Loucy (cell line): ENCODE measurements around the gene RPF1.
A peak's percentile ranks its signal among the peaks of the same experiment; 100 is the strongest.

Source experiments
- H2AFZ ChIP-seq: fragments of 200-600 bp; sonication (generic); 2 replicates; pipeline ENCODE4 v1.6.0; 2016; ENCODE audit warnings: antibody characterized with exemption, mild to moderate bottlenecking, low read length, moderate library complexity
- H3F3A ChIP-seq: fragments of 200-600 bp; 2 replicates; pipeline ENCODE4 v1.6.0; 2016; ENCODE audit warnings: antibody characterized with exemption, low read depth, mild to moderate bottlenecking
- H3K27me3 ChIP-seq: fragments of 200-600 bp; sonication (generic); 2 replicates; pipeline ENCODE4 v1.6.1; 2014; ENCODE audit warnings: low read length, mild to moderate bottlenecking; ENCODE audit not compliant: insufficient read depth, poor library complexity, severe bottlenecking
- H3K36me3 ChIP-seq: fragments of 200-600 bp; sonication (generic); 2 replicates; pipeline ENCODE4 v1.6.1; 2016; ENCODE audit warnings: low read length; ENCODE audit not compliant: insufficient read depth
- H3K4me1 ChIP-seq: fragments of 200-600 bp; sonication (generic); 2 replicates; pipeline ENCODE4 v1.5.1; 2014; ENCODE audit warnings: low read length, mild to moderate bottlenecking; ENCODE audit not compliant: insufficient read depth, poor library complexity, severe bottlenecking
- H3K4me2 ChIP-seq: fragments of 200-600 bp; sonication (generic); 2 replicates; pipeline ENCODE4 v1.6.0; 2014; ENCODE audit warnings: antibody characterized with exemption, low read length, low read depth, mild to moderate bottlenecking; ENCODE audit not compliant: poor library complexity, severe bottlenecking
- H3K4me3 ChIP-seq: fragments of 200-600 bp; sonication (generic); 2 replicates; pipeline ENCODE4 v1.5.1; 2014; ENCODE audit warnings: low read length, mild to moderate bottlenecking, mixed read lengths; ENCODE audit not compliant: poor library complexity, severe bottlenecking
- H3K79me2 ChIP-seq: fragments of 200-600 bp; sonication (generic); 2 replicates; pipeline ENCODE4 v1.6.1; 2014; ENCODE audit warnings: low read length; ENCODE audit not compliant: insufficient read depth
- H3K9ac ChIP-seq: fragments of 200-600 bp; sonication (generic); 2 replicates; pipeline ENCODE4 v1.6.0; 2014; ENCODE audit warnings: mild to moderate bottlenecking, low read depth, low read length, moderate library complexity; ENCODE audit not compliant: poor library complexity, severe bottlenecking
- H3K9me2 ChIP-seq: fragments of 200-600 bp; sonication (generic); replicated peaks from 2 replicates; pipeline ENCODE4 v1.6.1; 2016; ENCODE audit warnings: low read depth, low read length, mixed read lengths
- H3K9me3 ChIP-seq: fragments of 200-600 bp; sonication (generic); 2 replicates; pipeline ENCODE4 v1.6.1; 2014; ENCODE audit warnings: mild to moderate bottlenecking, antibody characterized with exemption, low read length, low read depth; ENCODE audit not compliant: insufficient read depth
- H4K20me1 ChIP-seq: fragments of 200-600 bp; sonication (generic); 2 replicates; pipeline ENCODE4 v1.6.0; 2014; ENCODE audit warnings: antibody characterized with exemption, low read length, mild to moderate bottlenecking; ENCODE audit not compliant: insufficient read depth, poor library complexity, severe bottlenecking
- EZH2phosphoT487 ChIP-seq: fragments of 200-600 bp; IDR thresholded peaks from 2 replicates; pipeline ENCODE4 v1.6.1; 2018; ENCODE audit warnings: antibody characterized with exemption, mild to moderate bottlenecking, moderate library complexity, borderline replicate concordance
- TF ChIP-seq, protein P1 (sequence below): fragments of 200-600 bp; sonication (generic); conservative IDR thresholded peaks from 2 replicates; pipeline ENCODE4 v1.5.1; 2014; ENCODE audit warnings: mild to moderate bottlenecking, antibody characterized with exemption, low read length

The RPF1 gene

DNA sequence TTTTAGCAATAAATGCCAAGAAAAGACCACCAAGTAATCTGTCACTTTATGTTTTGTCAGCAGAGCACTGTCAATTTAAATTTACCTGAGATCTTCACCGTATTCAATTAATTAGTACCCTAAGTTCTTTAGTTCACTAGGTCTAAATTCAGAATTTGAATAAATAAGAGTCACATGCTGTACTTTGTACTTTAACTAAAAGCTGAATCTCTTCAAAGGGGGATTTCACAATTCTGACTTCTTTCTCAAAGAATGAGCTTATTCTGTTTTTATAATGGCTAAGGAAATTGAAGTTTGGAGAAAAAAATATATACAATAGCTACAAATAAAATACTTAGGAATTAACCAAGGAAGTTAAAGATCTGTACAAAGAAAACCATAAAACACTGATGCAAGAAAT, 29.4 kb downstream of the RPF1 start:
- Histone ChIP-seq H3K36me3 (no peaks in the 10 kb centered on the region), H3K9me3 (peaks cover 2% of the 10 kb centered on the region; the same call in 1 of the 2 replicates), H4K20me1 (peaks cover 26% of the 10 kb centered on the region), H3K79me2 (peaks cover 27% of the 10 kb centered on the region), H3K9ac (no peak overlapping the region), H3K4me3 (no peak overlapping the region), H2AFZ (no peak overlapping the region), H3K9me2 (no peaks in the 10 kb centered on the region), H3F3A (peaks cover 7% of the 10 kb centered on the region), H3K4me2 (peak overlapping the region; percentile 81), H3K4me1 (peaks cover 17% of the 10 kb centered on the region), H3K27me3 (no peaks in the 10 kb centered on the region)
- TF ChIP-seq, protein P1, sequence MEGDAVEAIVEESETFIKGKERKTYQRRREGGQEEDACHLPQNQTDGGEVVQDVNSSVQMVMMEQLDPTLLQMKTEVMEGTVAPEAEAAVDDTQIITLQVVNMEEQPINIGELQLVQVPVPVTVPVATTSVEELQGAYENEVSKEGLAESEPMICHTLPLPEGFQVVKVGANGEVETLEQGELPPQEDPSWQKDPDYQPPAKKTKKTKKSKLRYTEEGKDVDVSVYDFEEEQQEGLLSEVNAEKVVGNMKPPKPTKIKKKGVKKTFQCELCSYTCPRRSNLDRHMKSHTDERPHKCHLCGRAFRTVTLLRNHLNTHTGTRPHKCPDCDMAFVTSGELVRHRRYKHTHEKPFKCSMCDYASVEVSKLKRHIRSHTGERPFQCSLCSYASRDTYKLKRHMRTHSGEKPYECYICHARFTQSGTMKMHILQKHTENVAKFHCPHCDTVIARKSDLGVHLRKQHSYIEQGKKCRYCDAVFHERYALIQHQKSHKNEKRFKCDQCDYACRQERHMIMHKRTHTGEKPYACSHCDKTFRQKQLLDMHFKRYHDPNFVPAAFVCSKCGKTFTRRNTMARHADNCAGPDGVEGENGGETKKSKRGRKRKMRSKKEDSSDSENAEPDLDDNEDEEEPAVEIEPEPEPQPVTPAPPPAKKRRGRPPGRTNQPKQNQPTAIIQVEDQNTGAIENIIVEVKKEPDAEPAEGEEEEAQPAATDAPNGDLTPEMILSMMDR, result no peak
- no peak for TF ChIP-seq EZH2phosphoT487

DNA sequence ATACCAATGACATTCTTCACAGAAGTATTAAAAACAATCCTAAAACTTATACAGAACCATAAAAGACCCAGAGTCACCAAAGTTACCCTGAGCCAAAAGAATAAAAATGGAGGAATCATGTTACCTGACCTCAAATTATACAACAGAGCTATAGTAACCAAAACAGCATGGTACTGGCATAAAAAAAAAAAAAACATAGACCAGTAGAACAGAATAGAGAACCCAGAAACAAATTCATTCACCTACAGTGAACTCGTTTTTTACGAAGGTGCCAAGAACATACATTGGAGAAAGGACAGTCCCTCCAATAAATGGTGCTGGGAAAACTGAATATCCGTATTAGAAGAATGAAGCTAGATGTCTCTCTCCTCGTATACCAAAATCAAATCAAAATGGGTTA, 30.0 kb downstream of the RPF1 start:
- peaks cover 2% of the 10 kb centered on the region; the same call in 1 of the 2 replicates for H3K9me3 ChIP-seq
- no peak overlapping the region for H2AFZ ChIP-seq
- no peak overlapping the region for H3K4me2 ChIP-seq
- no peaks in the 10 kb centered on the region for H3K36me3 ChIP-seq
- H3F3A ChIP-seq, result peaks cover 7% of the 10 kb centered on the region
- no peaks in the 10 kb centered on the region for H3K9me2 ChIP-seq
- H3K79me2 ChIP-seq, result peaks cover 22% of the 10 kb centered on the region
- no peak overlapping the region for H3K4me3 ChIP-seq
- H3K4me1 ChIP-seq, result peaks cover 12% of the 10 kb centered on the region
- H4K20me1 ChIP-seq, result peaks cover 21% of the 10 kb centered on the region
- TF ChIP-seq, protein P1, result no peak
- TF ChIP-seq EZH2phosphoT487, result no peak
- H3K9ac ChIP-seq, result no peak overlapping the region
- no peaks in the 10 kb centered on the region for H3K27me3 ChIP-seq

DNA sequence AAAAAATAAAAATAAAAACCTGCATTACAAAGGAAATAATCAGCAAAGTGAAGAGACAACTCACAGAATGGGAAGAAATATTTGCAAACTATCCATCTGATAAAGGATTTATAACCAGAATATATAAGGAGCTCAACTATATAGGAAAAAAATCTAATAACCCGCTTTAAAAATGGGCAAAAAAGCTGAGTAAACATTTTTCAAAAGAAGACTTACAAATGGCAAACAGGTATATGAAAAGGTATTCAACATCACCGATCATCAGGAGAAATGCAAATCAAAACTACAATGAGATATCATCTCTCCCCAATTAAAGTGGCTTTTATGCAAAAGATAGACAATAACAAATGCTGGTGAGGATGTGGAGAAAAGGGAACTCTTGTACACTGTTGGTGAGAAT, 31.1 kb downstream of the RPF1 start:
- peaks cover 10% of the 10 kb centered on the region for H4K20me1 ChIP-seq
- no peak overlapping the region for H3K4me2 ChIP-seq
- no peak overlapping the region for H3K4me3 ChIP-seq
- peaks cover 2% of the 10 kb centered on the region; the same call in 1 of the 2 replicates for H3K9me3 ChIP-seq
- peaks cover 9% of the 10 kb centered on the region for H3K4me1 ChIP-seq
- no peaks in the 10 kb centered on the region for H3K9me2 ChIP-seq
- TF ChIP-seq, protein P1, result no peak
- TF ChIP-seq EZH2phosphoT487, result no peak
- H3K27me3 ChIP-seq, result no peaks in the 10 kb centered on the region
- H3K9ac ChIP-seq, result no peak overlapping the region
- peaks cover 11% of the 10 kb centered on the region for H3K79me2 ChIP-seq
- peaks cover 7% of the 10 kb centered on the region for H3F3A ChIP-seq
- no peaks in the 10 kb centered on the region for H3K36me3 ChIP-seq
- no peak overlapping the region for H2AFZ ChIP-seq
